Stimulated activated CD4-positive, alpha-beta T cell treated with anti-CD3 and anti-CD28 coated beads, Interleukin-4, amount 100 ng/mL, for 48 hours (primary cell): ENCODE results near the gene PHF5A.
"Not testable (repeated sequence)": the region's sequence is repeated elsewhere in the genome, so short reads cannot be mapped to it uniquely, and the experiment has no call there.

Experiments
- DNase-seq, 2 donors: peaks; one replicate each; pipeline ENCODE4 v3.0.0-alpha.2; 2020; ENCODE audit warnings: low read depth in 2 of 2

The PHF5A gene

GRCh38 chr22:41488076-41488475, 19.6 kb upstream of the PHF5A start:
- DNase-seq: no peak

DNA sequence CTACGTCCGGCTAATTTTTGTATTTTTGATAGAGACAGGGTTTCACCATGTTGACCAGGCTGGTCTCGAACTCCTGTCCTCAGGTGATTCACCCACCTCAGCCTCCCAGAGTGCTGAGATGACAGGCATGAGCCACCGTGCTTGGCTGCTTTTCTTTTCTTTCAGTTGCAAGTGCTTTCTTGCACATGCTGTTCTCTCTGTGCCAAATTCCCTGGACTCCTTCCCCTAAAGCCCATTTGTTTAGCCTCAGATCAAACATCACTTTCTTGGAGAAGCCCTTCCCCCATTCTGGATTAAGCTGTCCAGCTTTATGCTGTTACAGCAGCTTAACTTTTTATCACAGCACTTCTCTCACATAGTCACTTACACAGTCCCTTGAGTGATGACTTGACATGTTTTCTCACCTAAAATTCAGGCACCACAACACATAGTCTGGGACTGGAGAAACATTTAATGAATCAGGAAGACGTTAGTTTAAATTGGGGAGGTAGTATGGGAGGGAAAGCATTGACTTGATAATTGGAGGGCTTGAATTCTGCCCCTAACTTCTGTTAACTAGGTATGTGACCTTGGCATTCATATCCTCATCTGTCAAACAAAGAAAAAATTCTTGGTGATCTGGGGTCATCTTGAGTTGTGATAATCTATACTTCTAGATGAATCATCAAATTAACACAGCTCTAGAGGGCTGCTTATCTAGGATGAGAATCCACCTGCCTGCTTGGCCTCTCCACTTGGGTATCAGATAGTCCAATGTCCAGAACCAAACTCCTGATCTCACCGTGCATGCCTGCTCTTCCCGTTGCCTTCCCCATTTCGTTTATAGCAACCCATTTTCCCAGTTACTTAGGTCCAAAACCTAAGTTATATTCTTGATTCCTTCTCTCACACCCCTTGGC, 18.8 kb upstream of the PHF5A start:
- DNase-seq: no peak

DNA sequence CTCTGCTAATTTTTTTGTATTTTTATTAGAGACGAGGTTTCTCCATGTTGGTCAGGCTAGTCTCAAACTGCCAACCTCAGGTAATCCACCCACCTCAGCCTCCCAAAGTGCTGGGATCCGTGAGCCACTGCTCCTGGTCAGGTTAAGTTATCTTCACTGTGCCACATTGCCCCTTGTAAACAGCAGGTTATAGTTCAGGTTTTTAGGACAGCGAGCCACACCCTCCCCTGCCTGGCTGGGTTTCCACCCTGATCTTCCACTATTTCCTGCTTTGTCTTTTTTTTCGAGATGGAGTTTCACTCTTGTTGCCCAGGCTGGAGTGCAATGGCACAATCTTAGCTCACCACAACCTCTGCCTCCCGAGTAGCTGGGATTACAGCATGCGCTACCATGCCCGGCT, 16.5 kb upstream of the PHF5A start:
- no peak for DNase-seq

DNA sequence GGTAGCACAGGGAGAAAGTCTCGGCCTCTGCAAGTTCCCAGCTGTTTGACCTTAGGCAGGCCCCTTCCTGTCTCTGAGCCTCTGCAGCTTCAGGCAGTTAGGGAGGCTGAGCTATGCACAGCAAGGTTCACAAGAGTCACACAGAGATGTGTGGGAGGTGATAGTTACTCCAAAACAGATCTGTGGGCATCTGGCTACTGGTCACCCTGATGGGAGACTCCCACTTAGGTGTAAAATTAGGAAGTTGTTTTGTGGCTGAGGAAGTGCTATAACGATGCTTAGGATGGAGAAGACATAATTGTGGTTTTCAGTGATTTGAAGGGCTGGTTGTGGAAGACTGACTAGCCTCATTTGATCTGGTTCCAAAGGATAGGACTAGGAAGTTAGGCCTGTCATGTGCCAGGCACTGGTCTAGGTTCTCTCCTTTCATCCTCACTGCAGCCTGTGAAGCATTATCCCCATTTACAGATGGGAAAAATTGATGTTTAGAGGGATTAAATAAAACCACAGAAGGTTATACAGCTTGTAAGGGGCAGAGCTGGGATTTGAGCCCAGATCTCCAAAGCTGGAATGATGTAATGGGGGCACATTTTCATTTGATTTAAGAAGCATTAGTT, 13.9 kb upstream of the PHF5A start:
- no peak for DNase-seq

DNA sequence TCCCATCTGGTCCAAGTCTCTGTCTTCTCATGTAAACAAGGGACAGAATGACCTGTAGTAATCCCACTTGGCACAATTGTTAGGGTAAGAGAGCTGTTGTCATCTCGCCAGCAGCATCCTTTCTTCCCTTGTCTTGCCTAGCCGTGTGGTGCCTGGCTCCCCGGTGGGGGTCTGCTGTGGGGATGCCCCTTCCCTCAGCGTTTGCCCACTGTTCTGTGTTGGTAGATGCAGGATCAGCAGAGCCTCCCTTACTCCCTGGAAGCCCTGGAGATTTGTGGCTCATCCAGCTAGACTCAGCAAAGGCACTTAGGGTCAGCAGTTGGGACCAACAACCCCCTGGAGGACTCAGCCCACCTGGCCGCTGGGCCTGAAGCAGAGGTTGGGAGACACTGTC, 13.4 kb upstream of the PHF5A start:
- no peak for DNase-seq

GRCh38 chr22:41481131-41481830, 12.8 kb upstream of the PHF5A start:
- DNase-seq: no peak

GRCh38 chr22:41480397-41480735, 11.9 kb upstream of the PHF5A start:
- DNase-seq: no peak

- no peak for DNase-seq
These were observed 11.3 kb upstream of the PHF5A start for GRCh38 chr22:41479671-41480396.

- no peak for DNase-seq
These were observed 10.5 kb upstream of the PHF5A start for GRCh38 chr22:41478891-41479521.

DNA sequence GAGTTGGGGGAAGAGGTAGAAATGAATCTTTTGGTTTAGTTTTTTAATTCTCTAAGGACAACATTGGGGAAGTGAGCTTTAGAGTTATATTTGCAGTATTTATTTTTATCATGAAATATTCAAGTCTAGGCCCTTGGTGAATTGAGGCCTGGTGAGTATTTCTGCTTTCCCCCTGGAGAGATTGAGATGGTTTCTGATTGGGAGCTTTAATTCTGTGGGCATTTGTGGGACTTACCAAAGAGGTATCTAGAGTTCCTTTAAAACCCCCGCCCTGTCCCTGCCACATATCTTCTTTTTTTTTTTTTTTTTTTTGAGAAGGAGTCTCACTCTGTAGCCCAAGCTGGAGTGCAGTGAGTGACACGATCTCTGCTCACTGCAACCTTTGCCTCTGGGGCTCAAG, 10.0 kb upstream of the PHF5A start:
- no peak for DNase-seq

- no peak for DNase-seq
These were observed 6.5 kb upstream of the PHF5A start for GRCh38 chr22:41474872-41475451.

DNA sequence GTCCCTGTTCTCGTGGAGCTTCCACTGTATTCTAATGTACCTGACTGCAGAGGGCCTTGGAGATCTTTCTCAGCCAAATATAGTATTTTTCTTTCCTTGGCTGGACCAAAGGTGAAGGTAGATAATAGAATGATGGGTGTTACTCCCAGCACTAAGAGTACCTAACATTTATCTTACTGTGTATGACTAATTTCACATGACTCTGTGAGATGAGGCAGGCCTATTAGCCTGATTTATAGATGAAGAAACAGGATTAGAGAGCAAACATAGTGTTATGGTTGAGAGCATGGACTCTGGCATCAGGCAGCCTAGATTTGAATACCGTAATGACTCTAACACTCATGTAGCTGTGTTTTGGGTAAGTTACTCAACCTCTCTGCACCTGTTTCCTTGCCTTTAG, 3.1 kb upstream of the PHF5A start:
- DNase-seq: no peak

GRCh38 chr22:41470886-41471285, 2.4 kb upstream of the PHF5A start:
- DNase-seq: no peak

GRCh38 chr22:41469218-41469851, 843 bp upstream of the PHF5A start:
- peak; percentile 22 to 36 for DNase-seq

DNA sequence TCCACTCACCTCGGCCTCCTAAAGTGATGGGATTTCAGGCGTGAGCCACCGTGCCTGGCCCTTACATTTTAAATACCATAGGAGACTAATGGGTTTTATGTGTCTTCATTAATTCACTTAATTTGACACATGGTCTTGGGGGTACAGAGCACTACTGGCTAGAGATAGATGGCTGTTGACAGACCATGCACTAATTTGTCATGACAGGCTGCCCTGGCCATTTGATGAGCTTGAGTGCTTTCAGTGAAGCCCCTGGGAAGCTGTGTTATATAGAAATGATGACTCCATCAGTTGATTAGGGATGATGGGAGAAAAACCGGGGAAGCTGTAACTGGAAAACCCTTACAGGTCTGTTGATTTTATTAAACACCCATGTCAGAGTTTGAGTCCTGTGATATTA, 6.6 kb downstream of the PHF5A start:
- DNase-seq: no peak

- not testable (repeated sequence) for DNase-seq
These were observed 8.4 kb downstream of the PHF5A start for GRCh38 chr22:41460071-41460470.

- no peak for DNase-seq
These were observed 9.1 kb downstream of the PHF5A start for GRCh38 chr22:41459431-41459830.

DNA sequence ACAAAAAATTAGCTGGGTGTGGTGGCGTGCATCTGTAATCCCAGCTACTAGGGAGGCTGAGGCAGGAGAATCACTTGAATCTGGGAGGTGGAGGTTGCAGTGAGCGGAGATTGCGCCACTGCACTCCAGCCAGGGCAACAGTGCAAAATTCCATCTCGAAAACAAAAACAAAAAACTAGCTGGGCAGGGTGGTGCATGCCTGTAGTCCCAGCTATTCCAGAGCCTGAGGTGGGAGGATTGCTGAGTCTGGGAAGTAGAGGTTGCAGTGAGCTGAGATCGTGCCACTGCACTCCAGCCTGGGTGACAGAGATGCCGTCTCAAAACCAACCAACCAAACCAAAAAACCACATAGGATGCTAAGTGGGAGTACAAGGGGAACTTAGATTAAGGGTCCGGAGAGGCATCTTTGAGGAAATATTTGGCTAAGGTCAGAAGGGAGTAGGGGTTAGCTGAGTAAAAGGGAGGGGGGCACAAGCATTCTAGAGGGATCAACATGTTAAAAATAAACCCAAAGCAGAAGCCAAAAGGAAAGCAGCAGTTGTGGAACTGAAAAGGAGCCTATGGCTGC, 10.2 kb downstream of the PHF5A start:
- DNase-seq: no peak

- DNase-seq: peak; percentile 78 to 86
These were observed 20.2 kb downstream of the PHF5A start for GRCh38 chr22:41448189-41448808.
